HG03135 (cell line): ENCODE measurements around the gene NUPR1.
"Not testable (repeated sequence)": the region's sequence is repeated elsewhere in the genome, so short reads cannot be mapped to it uniquely, and the experiment has no call there.

Source experiments
- ATAC-seq: cut with Tn5 transposase; IDR thresholded peaks from one replicate; pipeline ENCODE4 v1.9.1; 2021; ENCODE audit warnings: mild to moderate bottlenecking, moderate library complexity; ENCODE audit not compliant: unreplicated experiment

Gene NUPR1

GRCh38 chr16:28555561-28555960 is 16.8 kb upstream of the NUPR1 start:
- ATAC-seq: no peak

DNA sequence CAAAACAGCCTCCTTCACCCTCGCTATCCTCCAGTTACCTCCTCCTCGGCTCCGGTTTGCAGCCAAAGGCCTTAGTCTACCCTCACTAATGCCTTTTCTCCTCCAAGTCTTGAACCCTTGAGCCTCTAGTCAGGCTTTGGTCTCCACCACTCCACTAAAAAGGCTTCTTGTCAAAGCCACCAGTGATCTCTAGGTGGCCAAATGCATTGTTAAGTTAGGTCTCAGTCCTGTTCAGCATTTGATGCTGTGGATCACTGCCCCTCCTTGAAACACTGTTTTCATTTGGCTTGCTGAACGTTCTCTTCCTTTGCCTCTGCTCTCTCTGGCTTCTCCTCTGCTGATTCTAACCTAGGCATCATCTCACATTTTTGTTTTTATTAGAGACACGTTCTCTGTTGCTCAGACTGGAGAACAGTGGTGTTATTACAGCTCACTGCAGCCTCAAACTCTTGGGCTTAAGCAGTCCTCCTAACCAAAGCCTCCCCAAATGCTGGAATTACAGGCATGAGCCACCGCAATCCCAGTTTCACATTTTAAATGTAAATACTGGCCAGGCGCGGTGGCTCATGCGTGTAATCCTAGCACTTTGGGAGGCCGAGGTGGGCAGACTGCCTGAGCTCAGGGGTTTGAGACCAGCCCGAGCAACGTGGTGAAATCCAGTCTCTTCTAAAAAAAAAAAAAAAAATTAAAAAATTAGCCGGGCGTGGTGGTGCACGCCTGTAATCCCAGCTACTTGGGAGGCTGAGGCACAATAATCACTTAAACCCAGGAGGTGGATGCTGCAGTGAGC is 16.1 kb upstream of the NUPR1 start:
- ATAC-seq: no peak

DNA sequence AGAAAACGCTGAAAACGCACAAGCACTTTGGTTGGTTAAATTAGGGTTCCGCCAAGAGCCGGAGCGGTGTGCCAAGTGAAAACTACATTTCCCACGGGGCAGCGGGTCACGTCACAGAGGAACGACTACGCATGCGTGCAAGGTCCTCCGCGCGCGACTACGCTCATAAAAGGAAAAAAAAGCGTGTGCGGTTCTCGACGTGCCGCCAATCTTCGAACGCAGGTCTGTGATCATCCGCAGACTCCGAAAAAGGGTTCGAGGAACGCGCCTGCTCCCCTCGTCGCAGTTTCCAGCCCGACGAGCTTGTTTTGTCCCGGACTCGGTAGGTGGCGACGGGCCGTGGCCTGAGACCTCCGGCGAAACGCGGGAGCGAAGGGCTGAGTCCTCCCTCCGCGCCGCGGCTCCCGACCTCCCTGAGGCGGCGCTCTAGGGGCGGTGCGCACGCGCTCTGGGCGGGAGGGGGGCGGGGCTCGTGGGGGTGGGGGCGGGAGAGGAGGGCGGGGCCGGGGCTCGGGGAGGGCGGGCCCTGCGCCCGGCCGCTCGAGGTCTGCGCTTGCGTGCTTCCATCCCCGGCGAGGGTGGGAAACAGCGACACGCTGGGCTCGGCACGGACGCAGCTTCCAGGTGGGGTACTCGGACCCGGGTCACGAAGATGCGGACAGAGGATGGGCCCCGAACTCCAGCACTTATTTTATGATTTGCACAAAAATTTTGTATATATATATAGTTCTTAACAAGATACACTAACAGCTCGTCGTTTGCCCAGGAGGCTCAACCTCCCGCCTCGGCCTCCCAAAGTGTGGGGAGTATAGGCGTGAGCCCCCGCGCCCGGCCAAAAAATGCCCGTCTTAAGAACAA is 15.2 kb upstream of the NUPR1 start, which contains the start of gene SGF29:
TSS of gene SGF29 (plus strand) at position 145 of the 858 bp plus-strand sequence. CDS start 27,150 bp downstream, outside the sequence.
- peak; percentile 76 for ATAC-seq

DNA sequence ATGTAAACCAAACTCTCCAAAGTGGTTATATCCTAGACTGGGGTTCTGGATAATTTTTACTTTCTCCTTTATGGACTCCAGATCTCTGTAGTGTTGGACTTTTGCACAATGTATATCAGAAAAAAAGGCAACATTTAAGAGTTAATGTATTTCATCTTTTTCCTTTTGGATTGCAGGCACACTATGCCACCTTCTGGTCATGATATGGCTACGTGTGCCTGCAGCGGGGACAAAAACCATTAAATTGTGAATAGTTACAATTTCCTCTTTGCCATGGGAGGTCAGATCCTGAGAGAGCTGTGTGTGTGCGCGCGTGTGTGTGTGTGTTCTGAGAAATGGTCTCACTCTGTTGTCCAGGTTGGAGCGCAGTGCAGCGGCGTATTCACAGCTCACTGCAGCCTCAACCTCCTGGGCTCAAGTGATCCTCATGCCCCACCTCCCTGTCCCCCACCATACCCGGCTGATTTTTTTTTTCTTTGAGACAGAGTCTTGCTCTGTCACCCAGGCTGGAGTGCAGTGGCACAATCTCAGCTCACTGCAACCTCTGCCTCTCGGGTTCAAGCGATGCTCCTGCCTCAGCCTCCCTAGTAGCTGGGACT is 10.6 kb upstream of the NUPR1 start:
- no peak for ATAC-seq

- no peak for ATAC-seq
These were observed 9.6 kb upstream of the NUPR1 start for GRCh38 chr16:28548306-28548802.

- ATAC-seq: no peak
These were observed 7.9 kb upstream of the NUPR1 start for GRCh38 chr16:28546626-28547025.

DNA sequence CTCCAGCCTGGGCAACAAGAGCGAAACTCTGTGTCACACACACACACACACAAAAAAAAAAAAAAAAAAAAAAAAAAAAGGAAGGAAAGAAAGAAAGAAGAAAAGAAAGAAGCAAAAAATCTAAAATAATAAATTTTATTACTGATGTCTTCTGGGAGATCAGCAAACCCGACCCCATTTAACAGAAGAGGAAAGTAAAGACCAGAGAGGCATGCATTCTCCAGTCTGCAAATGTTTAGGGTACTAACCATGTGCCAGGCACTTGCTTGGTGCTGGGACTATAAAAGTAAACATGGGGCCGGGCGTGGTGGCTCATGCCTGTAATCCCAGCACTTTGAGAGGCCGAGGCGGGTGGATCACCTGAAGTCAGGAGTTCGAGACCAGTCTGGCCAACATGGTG is 7.2 kb upstream of the NUPR1 start:
- ATAC-seq: not testable (repeated sequence)

DNA sequence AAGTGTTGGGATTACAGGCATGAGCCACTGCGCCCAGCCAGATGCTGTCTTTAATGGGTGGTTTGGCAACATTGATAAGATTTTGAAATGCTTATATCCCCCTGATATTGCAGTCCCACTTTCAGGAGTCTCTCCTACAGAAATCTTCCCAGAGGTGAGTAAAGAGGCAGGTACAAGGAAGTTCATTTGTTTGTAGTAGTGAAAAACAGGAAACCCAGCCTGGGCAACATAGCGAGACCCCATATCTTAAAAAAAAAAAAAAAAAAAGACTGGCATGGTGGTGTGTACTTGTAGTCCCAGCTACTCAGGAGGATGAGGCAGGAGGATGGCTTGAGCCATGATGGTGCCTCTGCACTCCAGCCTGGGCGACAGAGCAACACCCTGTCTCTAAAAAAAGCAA is 6.2 kb upstream of the NUPR1 start:
- ATAC-seq: no peak

- ATAC-seq: no peak
These were observed 4.3 kb upstream of the NUPR1 start for GRCh38 chr16:28543072-28543471.

- ATAC-seq: no peak
These were observed 3.9 kb upstream of the NUPR1 start for GRCh38 chr16:28542646-28543045.

GRCh38 chr16:28540346-28540745 is 1.6 kb upstream of the NUPR1 start:
- ATAC-seq: no peak

- ATAC-seq: no peak
These were observed 626 bp downstream of the NUPR1 start for GRCh38 chr16:28537964-28538732.

GRCh38 chr16:28537076-28537475 is 1.7 kb downstream of the NUPR1 start:
- no peak for ATAC-seq

GRCh38 chr16:28534542-28535373 is 4.0 kb downstream of the NUPR1 start:
- ATAC-seq: no peak

DNA sequence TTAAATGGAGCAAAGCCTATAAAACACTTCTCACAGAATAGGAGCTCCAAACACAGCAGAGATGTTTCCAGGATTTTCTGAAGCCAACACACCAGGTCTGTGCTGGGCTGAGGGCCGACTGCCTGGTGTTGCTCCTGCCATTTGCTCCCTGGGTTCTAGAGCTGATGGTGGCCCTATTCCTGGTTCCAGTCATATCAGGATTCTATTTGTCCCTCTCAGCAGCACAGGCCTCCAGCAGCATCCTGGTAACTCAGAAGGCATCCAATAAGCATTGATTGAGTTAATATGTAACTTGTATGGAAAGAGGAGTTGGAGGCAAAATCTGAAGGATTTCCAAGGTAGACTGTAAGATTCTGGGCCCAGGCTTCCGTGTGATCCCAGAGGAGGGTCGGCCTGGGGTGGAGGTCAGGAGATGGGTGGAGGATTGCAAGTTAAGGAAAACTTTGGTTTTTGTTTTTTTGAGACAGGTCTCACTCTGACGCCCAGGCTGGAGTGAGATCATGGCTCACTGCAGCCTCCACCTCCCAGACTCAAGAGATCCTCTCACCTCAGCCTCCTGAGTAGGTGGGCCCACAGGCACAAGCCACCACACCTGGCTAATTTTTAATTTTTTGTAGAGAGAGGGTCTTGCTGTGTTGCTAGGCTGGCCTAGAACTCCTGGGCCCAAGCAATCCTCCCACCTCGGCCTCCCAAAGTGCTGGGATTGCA is 5.7 kb downstream of the NUPR1 start:
- ATAC-seq: no peak

GRCh38 chr16:28531777-28532744 is 6.7 kb downstream of the NUPR1 start:
- ATAC-seq: no peak

DNA sequence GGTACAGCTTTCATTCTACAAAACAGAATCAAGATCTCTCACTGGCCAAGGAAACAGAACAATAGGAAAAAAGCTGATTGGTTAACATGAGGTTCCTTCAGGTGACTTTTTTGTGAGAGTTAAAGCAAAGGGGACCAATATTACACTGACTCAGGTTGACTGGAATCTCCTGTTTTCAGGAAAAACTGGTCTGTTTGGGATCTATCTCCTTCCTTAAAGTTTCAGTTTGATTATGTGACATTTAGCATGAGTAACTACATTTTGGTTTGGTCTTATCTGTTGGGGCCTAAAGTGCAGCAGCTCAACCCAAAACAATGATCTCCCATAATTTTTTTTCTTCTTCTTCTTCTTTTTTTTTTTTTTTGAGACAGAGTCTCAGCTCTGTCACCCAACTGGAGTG is 9.7 kb downstream of the NUPR1 start:
- no peak for ATAC-seq

GRCh38 chr16:28528463-28528867 is 10.3 kb downstream of the NUPR1 start:
- no peak for ATAC-seq
